ENCODE data around the gene CD300LB.
"Not testable (repeated sequence)": the region's sequence is repeated elsewhere in the genome, so short reads cannot be mapped to it uniquely, and the experiment has no call there.

Gene CD300LB

GRCh38 chr17:74488276-74488675, 43.0 kb downstream of the CD300LB start:
- not testable (repeated sequence) for DNase-seq

DNA sequence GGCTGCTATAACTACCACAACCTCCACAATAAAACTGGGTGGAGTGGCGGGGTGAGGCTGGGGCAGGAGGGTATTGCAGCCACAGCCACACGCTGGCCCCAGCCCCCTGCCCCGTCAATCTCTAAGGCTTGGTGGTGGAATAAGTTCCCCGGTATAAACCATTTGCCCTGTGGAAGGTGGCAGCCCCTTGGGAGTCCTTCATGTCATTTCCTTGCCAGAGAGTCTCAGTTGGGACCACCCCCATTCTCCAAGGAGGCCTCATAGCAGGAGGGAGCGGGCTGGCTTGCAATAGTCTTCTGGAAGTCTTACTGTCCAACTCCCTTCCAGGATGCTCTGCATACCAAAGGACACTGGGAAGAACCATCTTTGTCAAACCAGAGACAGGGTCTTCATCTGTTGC, 45.4 kb downstream of the CD300LB start:
- no peak for DNase-seq

DNA sequence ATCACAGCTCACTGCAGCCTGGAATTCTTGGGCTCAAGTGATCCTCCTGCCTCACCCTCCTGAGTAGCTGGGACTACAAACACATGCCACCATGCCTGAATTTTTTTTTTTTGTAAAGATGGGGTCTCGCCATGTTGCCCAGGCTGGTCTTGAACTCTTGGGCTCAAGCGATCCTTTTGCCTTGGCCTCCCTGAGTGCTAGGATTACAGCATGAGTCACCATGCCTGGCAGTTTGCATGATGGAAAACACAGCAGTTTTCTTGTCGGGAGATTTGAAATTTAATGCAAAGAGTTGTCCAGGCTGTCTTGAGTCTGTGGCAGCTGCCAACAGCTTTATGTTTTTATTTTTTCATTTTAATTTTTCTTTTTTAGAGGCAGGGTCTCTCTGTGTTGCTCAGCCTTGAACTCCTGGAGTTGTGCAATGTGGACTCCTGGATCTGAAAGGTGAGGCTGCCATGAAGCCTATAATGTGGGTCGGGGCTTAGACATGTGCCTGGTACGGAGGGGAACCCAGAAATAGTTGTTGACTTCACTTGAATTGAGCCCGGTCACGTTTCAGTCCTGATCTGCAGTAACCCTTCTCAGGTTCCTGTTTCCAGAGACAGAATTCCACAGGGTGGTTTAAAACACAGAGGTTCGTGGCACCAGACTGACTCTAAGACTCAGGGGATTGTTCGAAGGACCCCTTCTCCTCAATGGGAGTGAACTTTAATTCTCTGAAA, 46.1 kb downstream of the CD300LB start:
- no peak for DNase-seq

GRCh38 chr17:74484066-74484465, 47.2 kb downstream of the CD300LB start:
- no peak for DNase-seq

- no peak for DNase-seq
Observed at GRCh38 chr17:74481621-74482020, 49.7 kb downstream of the CD300LB start.

GRCh38 chr17:74480290-74480689, 51.0 kb downstream of the CD300LB start:
- no peak for DNase-seq

GRCh38 chr17:74478420-74479100, 52.7 kb downstream of the CD300LB start:
- no peak for DNase-seq

DNA sequence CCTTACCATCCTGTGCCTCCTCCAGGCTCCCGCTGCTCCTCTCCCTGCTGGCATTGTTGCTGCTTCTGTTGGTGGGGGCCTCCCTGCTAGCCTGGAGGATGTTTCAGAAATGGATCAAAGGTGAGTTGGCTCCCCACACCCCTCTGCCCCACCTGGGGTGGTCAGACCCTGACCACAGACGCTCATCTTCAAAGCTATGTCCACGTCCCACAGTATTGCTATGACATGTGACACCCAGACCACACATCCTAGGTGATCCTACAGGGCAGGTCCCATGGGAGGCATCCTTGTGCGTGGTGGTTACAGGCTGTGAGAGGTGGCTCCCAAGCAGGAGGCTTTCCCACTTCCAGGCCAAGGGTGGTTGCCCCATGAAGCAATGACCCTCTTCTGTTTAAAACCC, 53.9 kb downstream of the CD300LB start:
- DNase-seq: no peak

- no peak for DNase-seq
Observed at GRCh38 chr17:74475189-74475588, 56.1 kb downstream of the CD300LB start.

DNA sequence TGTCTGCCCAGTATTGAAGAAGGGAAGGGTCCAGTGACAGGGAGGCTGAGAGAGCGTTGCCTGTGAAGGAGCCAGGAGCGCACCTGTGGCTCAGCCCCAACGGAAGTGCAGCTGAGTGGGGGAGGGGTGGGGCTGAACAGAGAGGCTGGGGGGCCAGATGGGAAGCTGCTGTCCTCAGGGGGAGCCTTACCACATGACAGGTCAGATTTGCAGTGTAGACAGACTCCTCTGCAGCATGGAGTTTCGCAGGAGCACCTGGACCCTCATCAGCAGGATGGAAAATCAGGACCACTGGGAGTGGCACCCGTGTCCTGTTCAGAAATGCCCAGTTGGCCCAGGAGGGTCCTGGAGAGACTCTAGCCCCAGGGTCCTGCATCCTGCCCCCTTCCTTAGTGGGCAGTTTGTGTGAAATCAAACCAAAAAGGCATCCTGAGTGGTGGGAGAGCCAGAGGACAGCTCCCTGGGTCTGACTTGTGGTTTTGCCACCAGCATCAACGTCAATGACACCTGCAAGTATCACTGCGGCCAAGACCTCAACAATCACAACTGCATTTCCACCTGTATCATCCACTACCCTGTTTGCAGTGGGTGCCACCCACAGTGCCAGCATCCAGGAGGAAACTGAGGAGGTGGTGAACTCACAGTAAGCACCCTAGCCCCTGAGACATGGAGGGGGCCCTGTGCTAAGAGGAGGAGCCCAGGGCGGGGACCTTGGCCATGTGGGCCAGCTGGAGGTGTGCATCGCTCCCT, 57.1 kb downstream of the CD300LB start:
- no peak for DNase-seq

GRCh38 chr17:74473294-74473693, 58.0 kb downstream of the CD300LB start:
- no peak for DNase-seq

DNA sequence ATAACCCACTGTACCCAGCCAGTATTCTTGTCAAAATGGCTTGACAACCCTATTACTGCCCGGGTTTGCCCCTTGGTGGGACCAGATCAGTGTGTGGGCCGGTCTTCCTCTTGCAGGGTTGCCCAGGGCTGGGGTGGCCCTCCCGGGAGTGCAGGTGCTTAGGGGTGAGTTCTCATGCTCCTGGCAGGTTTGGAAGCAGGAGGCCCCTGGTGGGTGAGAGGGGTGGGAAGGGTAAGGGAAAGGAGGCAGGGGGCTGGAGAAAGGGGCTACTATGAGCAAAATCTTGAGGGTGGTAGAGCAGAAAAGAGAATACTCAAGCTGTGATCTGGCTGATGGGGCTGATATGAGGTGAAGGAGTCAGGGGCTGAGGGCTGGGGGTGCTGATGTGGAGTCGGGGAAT, 58.4 kb downstream of the CD300LB start:
- no peak for DNase-seq

DNA sequence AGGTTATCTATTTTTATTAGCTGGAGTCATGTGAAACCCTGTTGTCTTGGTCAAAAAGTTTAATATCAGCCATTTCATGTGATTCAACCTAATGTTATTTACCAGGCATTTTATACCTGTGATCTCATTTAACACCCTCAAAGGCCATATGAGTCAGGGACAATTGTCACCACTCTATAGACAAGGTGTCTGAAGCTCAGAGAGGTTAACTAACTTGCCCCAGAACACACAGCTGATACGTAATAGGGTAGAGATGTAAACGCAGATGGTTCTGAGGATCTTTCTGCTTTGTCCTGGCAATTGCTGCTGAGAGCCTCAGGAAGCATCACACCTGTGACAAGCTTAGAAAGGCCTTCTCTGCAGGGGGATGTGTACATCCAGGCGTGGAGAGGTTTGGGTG, 59.9 kb downstream of the CD300LB start:
- DNase-seq: no peak
